GM21528 (cell line): Measurements from ENCODE around the gene OS9.

Experiments used
- ATAC-seq: cut with Tn5 transposase; IDR thresholded peaks from one replicate; pipeline ENCODE4 v1.9.1; 2021; ENCODE audit warnings: mild to moderate bottlenecking, moderate library complexity; ENCODE audit not compliant: unreplicated experiment, low FRiP score

The OS9 gene

GRCh38 chr12:57764662-57765002 lies 70.7 kb downstream of the OS9 start:
- ATAC-seq, result no peak

- ATAC-seq, result peak; percentile 45
Observed at GRCh38 chr12:57765003-57765697, 71.2 kb downstream of the OS9 start.

- no peak for ATAC-seq
Observed at GRCh38 chr12:57765698-57766463, 71.9 kb downstream of the OS9 start.

- no peak for ATAC-seq
Observed at GRCh38 chr12:57766464-57767304, 72.8 kb downstream of the OS9 start, which contains the start of gene CYP27B1. Gene CYP27B1, minus strand, starts transcription at chr12:57767078. Its CDS starts 37 bp downstream, at chr12:57767041.

GRCh38 chr12:57767305-57767698 lies 73.4 kb downstream of the OS9 start:
- no peak for ATAC-seq

GRCh38 chr12:57767876-57768275 lies 73.9 kb downstream of the OS9 start:
- no peak for ATAC-seq

GRCh38 chr12:57769594-57769993 lies 75.7 kb downstream of the OS9 start:
- no peak for ATAC-seq

- no peak for ATAC-seq
Observed at GRCh38 chr12:57770734-57771133, 76.8 kb downstream of the OS9 start.
